ENCODE results near the gene PRSS50. TPM values are rescaled to one million over a fixed set of nuclear protein-coding genes. Genes with fewer than 3 reads are reported as not detected.

The PRSS50 gene
- total RNA-seq, 1 donor from 2014 or later = not detected

- Histone ChIP-seq H3K4me1 (no peaks in the 10 kb centered on the region), H3K36me3 (no peaks in the 10 kb centered on the region), H3K27me3 (no peaks in the 10 kb centered on the region), H3K9me3 (no peaks in the 10 kb centered on the region), H3K4me3 (no peak overlapping the region), H3K27ac (no peak overlapping the region)
- no peak for TF ChIP-seq CTCF (IDR thresholded peaks at IDR 0.05)
- peak in 1 of 2 donors; percentile 31 for DNase-seq (ENCODE audit: low spot score in 2 of 2)
- intact Hi-C loops (cut with DNase I) = no loop called here
Measured at GRCh38 chr3:46711305-46711704, 6.4 kb downstream of the PRSS50 start.

- no peak overlapping the region for H3K4me3 ChIP-seq
- no peaks in the 10 kb centered on the region for H3K36me3 ChIP-seq
- no peaks in the 10 kb centered on the region for H3K27me3 ChIP-seq
- H3K4me1 ChIP-seq = no peaks in the 10 kb centered on the region
- H3K9me3 ChIP-seq = no peaks in the 10 kb centered on the region
- H3K27ac ChIP-seq = no peak overlapping the region
- TF ChIP-seq CTCF (IDR thresholded peaks at IDR 0.05) = no peak
- intact Hi-C loops (cut with DNase I) = no loop called here
- peak in 1 of 2 donors; percentile 33 for DNase-seq (ENCODE audit: low spot score in 2 of 2)
Measured at GRCh38 chr3:46710671-46711295, 6.9 kb downstream of the PRSS50 start.

DNA sequence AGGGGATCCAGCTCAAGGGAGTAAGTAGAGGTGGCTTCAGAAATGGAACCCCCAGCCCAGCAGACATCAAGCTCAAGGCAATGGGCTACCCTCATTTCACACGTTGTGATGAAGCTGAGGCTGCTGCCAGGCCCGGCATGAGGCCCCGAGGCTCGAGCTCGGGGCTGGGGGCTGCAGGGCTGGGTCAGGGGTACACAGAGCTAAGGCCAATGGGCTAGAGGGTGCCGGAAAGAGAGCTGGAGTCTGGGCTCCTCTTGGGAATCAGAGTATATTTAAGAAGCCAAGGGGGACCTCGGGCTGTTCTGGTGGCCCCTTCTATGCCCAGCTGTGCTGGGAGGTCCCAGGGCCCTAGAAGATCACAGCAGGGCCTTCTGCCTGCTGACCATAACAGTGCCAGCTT lies 7.4 kb downstream of the PRSS50 start:
- no peaks in the 10 kb centered on the region for H3K9me3 ChIP-seq
- TF ChIP-seq CTCF (IDR thresholded peaks at IDR 0.05) = no peak
- intact Hi-C loops (cut with DNase I) = no loop called here

DNA sequence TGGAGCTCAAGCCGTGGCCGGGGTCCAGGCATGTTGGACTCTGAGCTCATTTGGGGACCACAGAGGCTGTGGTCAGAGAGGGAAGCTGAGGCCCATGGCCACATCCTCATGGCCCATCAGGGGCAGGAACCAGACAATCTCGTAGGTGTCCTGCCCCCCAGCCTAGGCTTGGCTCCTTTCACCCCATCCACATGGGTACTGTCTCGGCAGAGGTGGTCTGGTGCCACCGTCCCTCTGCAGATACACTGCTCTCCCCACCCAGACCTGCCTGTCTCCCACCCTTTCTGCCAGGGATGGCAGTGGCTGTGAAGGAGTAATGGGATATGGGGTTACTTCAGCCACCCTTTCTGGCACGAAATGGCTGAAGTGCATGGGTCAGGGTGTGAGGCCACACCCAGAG lies 7.9 kb downstream of the PRSS50 start:
- H3K36me3 ChIP-seq = no peaks in the 10 kb centered on the region
- H3K27ac ChIP-seq = no peak overlapping the region
- DNase-seq (ENCODE audit: low spot score in 2 of 2) = no peak
- H3K9me3 ChIP-seq = no peaks in the 10 kb centered on the region
- no peaks in the 10 kb centered on the region for H3K4me1 ChIP-seq
- intact Hi-C loops (cut with DNase I) = loop anchor here (5.0 kb wide), 1 partner anchor 288 kb away; no protein-coding TSS in a partner anchor
- TF ChIP-seq CTCF (IDR thresholded peaks at IDR 0.05) = no peak
- no peak overlapping the region for H3K4me3 ChIP-seq
- no peaks in the 10 kb centered on the region for H3K27me3 ChIP-seq

More for the DNA sequence above, 7.4 kb downstream of the PRSS50 start:
- peak in 1 of 2 donors; percentile 50 for DNase-seq (ENCODE audit: low spot score in 2 of 2)
- Histone ChIP-seq H3K4me1 (no peaks in the 10 kb centered on the region), H3K27ac (no peak overlapping the region), H3K4me3 (no peak overlapping the region), H3K27me3 (no peaks in the 10 kb centered on the region), H3K36me3 (no peaks in the 10 kb centered on the region)

- Histone ChIP-seq H3K4me1 (no peaks in the 10 kb centered on the region), H3K4me3 (no peak overlapping the region), H3K36me3 (no peaks in the 10 kb centered on the region), H3K27me3 (no peaks in the 10 kb centered on the region), H3K9me3 (no peaks in the 10 kb centered on the region), H3K27ac (no peak overlapping the region)
- peak in 1 of 2 donors; percentile 54 for DNase-seq (ENCODE audit: low spot score in 2 of 2)
- intact Hi-C loops (cut with DNase I) = loop anchor here (5.0 kb wide), 1 partner anchor 288 kb away; no protein-coding TSS in a partner anchor
- no peak for TF ChIP-seq CTCF (IDR thresholded peaks at IDR 0.05)
Measured at GRCh38 chr3:46709157-46709654, 8.5 kb downstream of the PRSS50 start.
